ENCODE data around the gene SLC25A44. TPM values are rescaled to one million over a fixed set of nuclear protein-coding genes. Genes with fewer than 3 reads are reported as not detected.
"Not testable (repeated sequence)": the region's sequence is repeated elsewhere in the genome, so short reads cannot be mapped to it uniquely, and the experiment has no call there.

Gene SLC25A44
- total RNA-seq, 2 experiments from 2014 or later = 42.4 to 51.9 TPM

DNA sequence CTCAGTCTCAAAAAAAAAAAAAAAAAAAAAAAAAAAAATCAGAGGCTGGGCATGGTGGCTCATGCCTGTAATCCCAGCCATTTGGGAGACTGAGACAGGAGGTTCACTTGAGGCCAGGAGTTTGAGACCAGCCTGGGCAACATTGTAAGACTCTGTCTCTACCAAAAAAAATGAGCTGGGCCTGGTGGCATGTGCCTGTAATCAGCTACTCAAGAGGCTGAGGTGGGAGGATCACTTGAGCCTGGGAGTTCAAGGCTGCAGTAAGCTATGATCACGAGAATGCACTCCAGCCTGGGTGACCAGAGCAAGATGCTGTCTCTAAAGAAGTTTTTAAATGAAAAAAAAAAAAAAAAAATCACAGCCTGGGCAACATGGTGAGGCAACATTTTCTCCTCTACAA, 30.2 kb upstream of the SLC25A44 start:
- H3K4me1 Mint-ChIP-seq = peaks cover 65% of the 10 kb centered on the region

DNA sequence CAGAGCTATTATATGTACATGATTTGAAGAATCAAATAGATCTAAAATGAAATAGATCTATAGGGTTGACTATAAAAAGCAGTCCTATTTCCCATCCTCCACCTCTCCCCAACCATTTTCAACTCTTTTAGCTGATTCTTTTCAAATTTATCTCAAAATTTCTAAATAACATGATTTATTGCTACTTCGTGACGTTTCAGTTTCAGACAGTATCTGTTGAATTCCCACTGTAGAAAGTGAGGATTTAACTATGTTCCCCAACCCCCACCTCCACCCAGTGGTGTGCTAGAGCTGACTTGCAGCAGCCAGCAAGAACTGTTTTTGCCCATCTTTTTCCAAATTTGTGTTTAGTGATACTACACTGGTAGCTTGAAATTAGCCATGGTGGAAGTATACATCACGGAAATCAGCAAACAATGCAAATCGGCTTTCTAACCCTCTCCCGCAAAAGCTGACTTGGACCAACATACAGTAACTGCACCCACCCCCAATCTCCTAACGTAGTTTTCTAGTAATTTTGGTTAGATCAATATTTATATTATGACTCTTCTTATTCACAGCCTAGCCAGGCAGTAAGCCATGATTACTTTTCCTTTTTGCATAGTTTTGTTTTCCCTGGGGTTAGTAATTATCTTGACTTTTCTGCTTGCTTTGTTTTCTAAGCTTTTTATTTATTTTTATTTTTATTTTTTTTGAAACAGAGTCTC, 29.6 kb upstream of the SLC25A44 start:
- Mint-ChIP-seq H3K4me3 (no peak overlapping the region), H3K4me1 (peaks cover 59% of the 10 kb centered on the region), H3K36me3 (ENCODE audit: low read depth) (peaks cover 61% of the 10 kb centered on the region), H3K27ac (peak overlapping the region; percentile 78), H3K27me3 (no peaks in the 10 kb centered on the region), H3K9me3 (ENCODE audit: low read depth) (no peaks in the 10 kb centered on the region)
- ChIA-PET POLR2A (interaction anchor here (0.7 to 1.6 kb wide), 8 partner anchors 8 to 139 kb away, joined by 3 to 8 read pairs (median 4); no protein-coding TSS in a partner anchor), CTCF (interaction anchor here (0.6 to 8.5 kb wide), 15 partner anchors 8 to 457 kb away, joined by 3 to 59 read pairs (median 4); partner anchors contain the start of gene PMF1)
- DNase-seq = no peak
- intact Hi-C loops (cut with DNase I, micrococcal nuclease) = no loop called here
- ATAC-seq = no peak

More for the DNA sequence above, 30.2 kb upstream of the SLC25A44 start:
- intact Hi-C loops (cut with DNase I, micrococcal nuclease) = no loop called here
- H3K36me3 Mint-ChIP-seq (ENCODE audit: low read depth) = peaks cover 66% of the 10 kb centered on the region
- ATAC-seq (no peak), DNase-seq (no peak)
- no peak overlapping the region for H3K4me3 Mint-ChIP-seq
- CTCF ChIA-PET = interaction anchor here (0.6 to 8.5 kb wide), 12 partner anchors 8 to 457 kb away, joined by 3 to 59 read pairs (median 4); partner anchors contain the start of gene PMF1
- H3K9me3 Mint-ChIP-seq (ENCODE audit: low read depth) = no peaks in the 10 kb centered on the region
- H3K27ac Mint-ChIP-seq = no peak overlapping the region
- POLR2A ChIA-PET = interaction anchor here (0.7 to 1.6 kb wide), 8 partner anchors 9 to 139 kb away, joined by 3 to 8 read pairs (median 4); no protein-coding TSS in a partner anchor
- H3K27me3 Mint-ChIP-seq = no peaks in the 10 kb centered on the region

DNA sequence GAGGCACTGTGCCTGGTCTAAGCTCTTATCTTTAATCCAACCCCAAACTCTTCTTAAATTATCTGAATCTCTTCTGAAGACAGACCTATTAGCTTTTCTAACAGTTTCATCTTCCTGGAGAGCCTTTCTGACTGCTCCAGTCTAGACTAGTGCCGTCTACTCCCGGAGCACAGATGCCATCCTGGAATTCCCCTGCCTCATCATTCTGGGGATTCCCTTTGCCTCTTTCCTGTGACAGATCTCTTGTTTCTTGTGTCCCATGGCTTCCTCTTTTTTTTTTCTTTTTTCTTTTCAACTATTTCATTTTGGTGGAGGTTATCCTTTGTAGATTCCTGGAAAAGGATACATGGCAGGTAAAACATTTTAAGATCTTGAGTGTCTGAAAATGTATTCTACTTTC, 28.8 kb upstream of the SLC25A44 start:
- intact Hi-C loops (cut with DNase I, micrococcal nuclease) = no loop called here
- no peaks in the 10 kb centered on the region for H3K27me3 Mint-ChIP-seq
- peaks cover 56% of the 10 kb centered on the region for H3K36me3 Mint-ChIP-seq (ENCODE audit: low read depth)
- H3K27ac Mint-ChIP-seq = peak overlapping the region; percentile 66
- H3K9me3 Mint-ChIP-seq (ENCODE audit: low read depth) = no peaks in the 10 kb centered on the region
- DNase-seq (peak; percentile 47), ATAC-seq (peak; percentile 21)
- no peak overlapping the region for H3K4me3 Mint-ChIP-seq
- ChIA-PET CTCF (interaction anchor here (0.5 to 8.5 kb wide), 11 partner anchors 8 to 113 kb away, joined by 3 to 59 read pairs (median 5); partner anchors contain the start of gene PMF1), POLR2A (interaction anchor here (0.7 to 1.6 kb wide), 2 partner anchors 29 to 53 kb away, joined by 4 to 5 read pairs; partner anchors contain the start of gene SLC25A44)
- H3K4me1 Mint-ChIP-seq = peaks cover 51% of the 10 kb centered on the region

DNA sequence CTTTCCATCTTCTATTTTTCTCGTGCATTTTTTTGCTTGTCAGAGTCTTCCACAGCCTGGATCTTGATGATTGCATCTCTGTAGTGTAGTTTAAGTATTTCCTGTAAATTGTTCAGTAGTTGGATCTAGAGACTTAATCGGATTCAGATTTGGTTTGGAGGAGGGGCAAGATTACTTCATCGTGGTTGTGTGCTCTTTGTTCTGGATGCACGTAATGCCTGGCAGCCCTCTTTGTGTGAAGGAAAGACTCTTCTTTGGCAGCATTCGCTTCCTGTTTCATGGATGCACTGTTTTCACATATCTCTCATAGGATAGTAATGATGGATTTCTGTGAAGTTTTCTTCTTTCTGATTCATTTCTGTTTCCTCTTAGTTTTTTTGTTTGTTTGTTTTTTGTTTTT, 26.4 kb upstream of the SLC25A44 start:
- H3K27ac Mint-ChIP-seq = no peak overlapping the region
- ATAC-seq (no peak), DNase-seq (no peak)
- intact Hi-C loops (cut with DNase I, micrococcal nuclease) = no loop called here
- no peaks in the 10 kb centered on the region for H3K9me3 Mint-ChIP-seq (ENCODE audit: low read depth)
- CTCF ChIA-PET = interaction anchor here (1.1 kb wide), 1 partner anchor 14 kb away, joined by 6 read pairs; no protein-coding TSS in a partner anchor
- H3K4me3 Mint-ChIP-seq = no peak overlapping the region
- POLR2A ChIA-PET = interaction anchor here (0.7 kb wide), 1 partner anchor 1116 kb away, joined by 3 read pairs; the partner anchor contains the start of gene ADAM15
- H3K27me3 Mint-ChIP-seq = no peaks in the 10 kb centered on the region
- peaks cover 32% of the 10 kb centered on the region for H3K4me1 Mint-ChIP-seq
- H3K36me3 Mint-ChIP-seq (ENCODE audit: low read depth) = peaks cover 39% of the 10 kb centered on the region

DNA sequence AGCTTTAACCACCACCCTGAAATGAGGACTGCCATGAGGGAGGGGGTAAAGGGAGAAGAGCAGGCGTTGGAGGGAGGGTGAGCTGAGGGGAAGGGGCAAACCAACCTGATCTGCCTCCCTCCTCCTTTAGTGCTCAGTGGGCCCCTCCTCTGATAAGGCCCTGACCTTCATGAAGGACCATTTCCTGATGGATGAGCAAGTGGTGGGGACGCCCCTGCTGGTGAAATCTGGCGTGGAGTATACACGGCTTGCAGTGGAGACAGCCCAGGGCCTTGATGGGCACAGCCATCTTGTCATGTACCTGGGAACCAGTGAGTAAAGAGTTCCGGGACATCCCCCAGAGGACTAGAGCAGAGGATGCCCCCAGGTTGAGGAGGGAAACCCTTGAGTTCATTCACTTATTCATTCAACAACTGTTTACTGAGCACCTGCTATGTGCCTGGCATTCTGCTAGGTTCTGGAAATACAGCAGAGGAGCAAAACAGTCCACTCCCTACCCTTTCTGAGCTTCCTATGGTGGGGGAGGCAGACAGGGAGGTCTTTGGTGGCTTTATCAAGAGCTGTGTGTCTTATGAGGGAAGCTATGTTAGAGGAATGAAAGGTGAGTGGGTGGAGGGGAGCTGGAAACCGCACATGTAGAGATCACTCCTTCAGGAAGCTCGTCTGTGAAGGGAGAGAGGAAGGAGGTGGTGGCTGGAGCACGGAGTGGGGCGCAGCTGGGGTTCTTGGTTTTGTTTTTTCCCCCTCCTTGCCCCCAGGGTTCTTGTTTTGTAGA, 21.0 kb upstream of the SLC25A44 start:
- H3K9me3 Mint-ChIP-seq (ENCODE audit: low read depth) = no peaks in the 10 kb centered on the region
- CTCF ChIA-PET = interaction anchor here (0.7 to 1.6 kb wide), 8 partner anchors 9 to 61 kb away, joined by 3 to 13 read pairs (median 4); partner anchors contain the start of gene SLC25A44
- peak overlapping the region; percentile 76 for H3K27ac Mint-ChIP-seq
- no peak overlapping the region for H3K4me3 Mint-ChIP-seq
- POLR2A ChIA-PET = interaction anchor here (0.5 to 1.0 kb wide), 2 partner anchors 9 kb away, joined by 4 to 6 read pairs; no protein-coding TSS in a partner anchor
- intact Hi-C loops (cut with DNase I, micrococcal nuclease) = no loop called here
- peak; percentile 35 for DNase-seq
- H3K36me3 Mint-ChIP-seq (ENCODE audit: low read depth) = peaks cover 34% of the 10 kb centered on the region
- H3K4me1 Mint-ChIP-seq = peaks cover 28% of the 10 kb centered on the region
- H3K27me3 Mint-ChIP-seq = no peaks in the 10 kb centered on the region
- ATAC-seq = peak; percentile 54

DNA sequence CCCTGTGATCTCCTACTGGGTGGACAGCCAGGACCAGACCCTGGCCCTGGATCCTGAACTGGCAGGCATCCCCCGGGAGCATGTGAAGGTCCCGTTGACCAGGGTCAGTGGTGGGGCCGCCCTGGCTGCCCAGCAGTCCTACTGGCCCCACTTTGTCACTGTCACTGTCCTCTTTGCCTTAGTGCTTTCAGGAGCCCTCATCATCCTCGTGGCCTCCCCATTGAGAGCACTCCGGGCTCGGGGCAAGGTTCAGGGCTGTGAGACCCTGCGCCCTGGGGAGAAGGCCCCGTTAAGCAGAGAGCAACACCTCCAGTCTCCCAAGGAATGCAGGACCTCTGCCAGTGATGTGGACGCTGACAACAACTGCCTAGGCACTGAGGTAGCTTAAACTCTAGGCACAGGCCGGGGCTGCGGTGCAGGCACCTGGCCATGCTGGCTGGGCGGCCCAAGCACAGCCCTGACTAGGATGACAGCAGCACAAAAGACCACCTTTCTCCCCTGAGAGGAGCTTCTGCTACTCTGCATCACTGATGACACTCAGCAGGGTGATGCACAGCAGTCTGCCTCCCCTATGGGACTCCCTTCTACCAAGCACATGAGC, 17.2 kb upstream of the SLC25A44 start:
- intact Hi-C loops (cut with DNase I, micrococcal nuclease) = no loop called here
- H3K27me3 Mint-ChIP-seq = no peaks in the 10 kb centered on the region
- H3K4me3 Mint-ChIP-seq = no peak overlapping the region
- H3K27ac Mint-ChIP-seq = no peak overlapping the region
- ATAC-seq = no peak
- DNase-seq = no peak
- ChIA-PET CTCF (interaction anchor here (0.7 to 1.2 kb wide), 3 partner anchors 16 to 80 kb away, joined by 3 to 8 read pairs (median 4); no protein-coding TSS in a partner anchor), POLR2A (interaction anchor here (0.6 to 1.3 kb wide), 2 partner anchors 23 to 36 kb away, joined by 3 read pairs; partner anchors contain the start of gene PMF1)
- no peaks in the 10 kb centered on the region for H3K9me3 Mint-ChIP-seq (ENCODE audit: low read depth)
- H3K36me3 Mint-ChIP-seq (ENCODE audit: low read depth) = peaks cover 38% of the 10 kb centered on the region
- peaks cover 38% of the 10 kb centered on the region for H3K4me1 Mint-ChIP-seq

DNA sequence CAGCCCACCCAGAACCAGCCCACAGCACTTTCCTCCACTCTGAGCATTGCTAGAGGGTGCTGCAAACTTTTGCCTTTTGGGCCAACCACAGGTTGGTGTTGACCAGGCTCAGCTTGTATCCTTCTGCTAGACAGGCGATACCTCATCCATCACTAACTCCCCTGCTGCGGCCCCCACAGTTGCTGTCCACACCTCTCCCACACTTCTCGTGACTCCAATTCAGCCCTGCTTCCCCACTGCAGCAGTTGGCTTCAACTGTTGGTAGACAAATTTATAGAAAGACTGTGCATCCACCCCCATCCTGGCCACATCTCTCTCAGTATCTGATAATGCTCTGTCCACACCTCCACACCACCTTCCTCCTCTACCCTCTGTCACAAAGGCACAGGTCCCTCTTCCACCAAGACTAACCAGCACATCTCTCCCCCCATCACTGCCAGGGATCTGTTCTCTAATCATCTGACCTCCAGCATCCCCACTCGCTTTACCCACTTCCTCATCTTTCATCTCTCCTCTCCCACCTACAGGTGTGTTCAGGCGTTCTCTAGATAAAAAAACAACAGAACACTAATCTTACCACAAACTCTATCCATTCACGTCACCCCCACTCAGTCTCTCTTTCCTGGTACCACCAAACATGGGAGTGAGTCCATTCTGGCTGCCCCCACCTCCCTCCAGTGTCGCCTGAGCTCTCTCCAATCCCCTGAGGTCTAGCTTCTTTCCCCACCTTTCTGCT, 15.8 kb upstream of the SLC25A44 start:
- Mint-ChIP-seq H3K9me3 (ENCODE audit: low read depth) (no peaks in the 10 kb centered on the region), H3K4me3 (peak overlapping the region; percentile 11), H3K27me3 (no peaks in the 10 kb centered on the region), H3K4me1 (peaks cover 29% of the 10 kb centered on the region), H3K36me3 (ENCODE audit: low read depth) (peaks cover 37% of the 10 kb centered on the region), H3K27ac (peak overlapping the region; percentile 75)
- ATAC-seq = peak; percentile 76
- ChIA-PET POLR2A (interaction anchor here (0.6 to 1.3 kb wide), 2 partner anchors 16 to 35 kb away, joined by 3 read pairs; partner anchors contain the start of genes PMF1 and SLC25A44), CTCF (interaction anchor here (0.6 to 0.9 kb wide), 2 partner anchors 17 to 99 kb away, joined by 4 read pairs; no protein-coding TSS in a partner anchor)
- intact Hi-C loops (cut with DNase I, micrococcal nuclease) = loop anchor here in 1 of 2 experiments (1.0 kb wide), 1 partner anchor 47 kb away; no protein-coding TSS in a partner anchor
- DNase-seq = peak; percentile 39

DNA sequence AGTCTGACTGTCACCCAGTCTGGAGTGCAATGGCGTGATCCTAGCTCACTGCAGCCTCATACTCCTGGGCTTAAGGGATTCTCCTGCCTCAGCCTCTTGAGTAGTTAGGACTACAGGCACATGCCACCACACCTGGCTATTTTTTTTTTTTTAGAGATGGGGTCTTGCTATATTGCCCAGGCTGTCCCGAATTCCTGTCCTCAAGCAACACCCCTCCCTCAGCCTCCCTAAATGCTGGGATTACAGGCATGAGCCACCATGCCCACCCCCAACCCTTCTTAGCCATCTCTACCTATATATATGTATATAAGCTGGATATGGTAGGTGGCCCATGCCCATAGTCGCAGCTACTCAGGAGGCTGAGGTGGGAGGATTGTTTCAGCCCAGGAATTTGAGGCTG, 13.4 kb upstream of the SLC25A44 start:
- ATAC-seq = no peak
- POLR2A ChIA-PET = interaction anchor here (1.0 kb wide), 1 partner anchor 16 kb away, joined by 4 read pairs; no protein-coding TSS in a partner anchor
- intact Hi-C loops (cut with DNase I, micrococcal nuclease) = no loop called here
- H3K9me3 Mint-ChIP-seq (ENCODE audit: low read depth) = no peaks in the 10 kb centered on the region
- no peak overlapping the region for H3K27ac Mint-ChIP-seq
- H3K27me3 Mint-ChIP-seq = no peaks in the 10 kb centered on the region
- H3K4me1 Mint-ChIP-seq = peaks cover 21% of the 10 kb centered on the region
- CTCF ChIA-PET = interaction anchor here (1.0 kb wide), 1 partner anchor 16 kb away, joined by 4 read pairs; no protein-coding TSS in a partner anchor
- H3K36me3 Mint-ChIP-seq (ENCODE audit: low read depth) = peaks cover 20% of the 10 kb centered on the region
- no peak overlapping the region for H3K4me3 Mint-ChIP-seq
- DNase-seq = no peak

DNA sequence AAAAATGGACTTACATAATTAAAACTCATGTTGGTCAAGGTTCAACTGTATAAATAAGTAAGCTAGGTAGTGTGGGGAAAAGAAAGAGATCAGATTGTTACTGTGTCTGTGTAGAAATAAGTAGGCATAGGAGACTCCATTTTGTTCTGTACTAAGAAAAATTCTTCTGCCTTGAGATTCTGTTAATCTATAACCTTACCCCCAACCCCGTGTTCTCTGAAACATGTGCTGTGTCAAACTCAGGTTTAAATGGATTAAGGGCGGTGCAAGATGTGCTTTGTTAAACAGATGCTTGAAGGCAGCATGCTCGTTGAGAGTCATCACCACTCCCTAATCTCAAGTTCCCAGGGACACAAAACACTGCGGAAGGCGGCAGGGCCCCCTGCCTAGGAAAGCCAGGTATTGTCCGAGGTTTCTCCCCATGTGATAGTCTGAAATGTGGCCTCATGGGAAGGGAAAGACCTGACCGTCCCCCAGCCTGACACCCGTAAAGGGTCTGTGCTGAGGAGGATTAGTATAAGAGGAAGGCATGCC, 12.4 kb upstream of the SLC25A44 start:
- H3K4me3 Mint-ChIP-seq; intact Hi-C loops (cut with DNase I, micrococcal nuclease); POLR2A ChIA-PET; H3K27ac Mint-ChIP-seq; H3K9me3 Mint-ChIP-seq (ENCODE audit: low read depth); H3K27me3 Mint-ChIP-seq; ATAC-seq; DNase-seq: not testable (repeated sequence)
- CTCF ChIA-PET = interaction anchor here (0.6 to 1.0 kb wide), 3 partner anchors 13 to 204 kb away, joined by 3 to 6 read pairs (median 4); no protein-coding TSS in a partner anchor
- peaks cover 19% of the 10 kb centered on the region for H3K36me3 Mint-ChIP-seq (ENCODE audit: low read depth)
- H3K4me1 Mint-ChIP-seq = peaks cover 21% of the 10 kb centered on the region

Measured in activated CD4-positive, alpha-beta T cell treated with anti-CD3 and anti-CD28 coated beads for 36 hours (primary cell).